HL-60 (cell line): ENCODE measurements around the gene GLTP.

Experiments used
- DNase-seq, 2 experiments: peaks; one replicate each; pipeline ENCODE4 v3.0.0-alpha.2; 2010 to 2020; ENCODE audit warnings: low read depth in 1 of 2, low spot score in 1 of 2
- H3K27ac ChIP-seq: fragments of 250-450 bp; sonication (Bioruptor Pico); replicated peaks from 2 replicates; pipeline ENCODE4 v1.5.1; 2020; ENCODE audit warnings: mild to moderate bottlenecking, moderate library complexity
- H3K27me3 ChIP-seq: fragments of 250-450 bp; sonication (Bioruptor Pico); 2 replicates; pipeline ENCODE4 v1.5.1; 2021; ENCODE audit warnings: mild to moderate bottlenecking, moderate library complexity; ENCODE audit not compliant: insufficient read depth, poor library complexity, severe bottlenecking
- H3K4me3 ChIP-seq: replicated peaks from 2 replicates; pipeline ENCODE4 v1.5.1; 2011; ENCODE audit warnings: mild to moderate bottlenecking, control low read depth, low read length; ENCODE audit not compliant: insufficient read depth
- CTCF ChIP-seq: IDR thresholded peaks from one replicate; pipeline ENCODE4 v1.5.1; 2011; ENCODE audit warnings: low read length, control low read depth, inconsistent platforms; ENCODE audit not compliant: insufficient read depth
- GABPA ChIP-seq: IDR thresholded peaks from 2 replicates; pipeline ENCODE4 v1.6.1; 2012; ENCODE audit warnings: low read depth
- POLR2AphosphoS5 ChIP-seq: IDR thresholded peaks from 2 replicates; pipeline ENCODE4 v1.6.1; 2012; ENCODE audit warnings: low read depth
- REST ChIP-seq: IDR thresholded peaks from 2 replicates; pipeline ENCODE4 v1.6.1; 2012; ENCODE audit warnings: low read depth; ENCODE audit not compliant: insufficient replicate concordance
- SPI1 ChIP-seq: IDR thresholded peaks from 2 replicates; pipeline ENCODE4 v1.6.1; 2012; ENCODE audit warnings: low read depth, mild to moderate bottlenecking, borderline replicate concordance

The GLTP gene

GRCh38 chr12:109896188-109896587 is 15.8 kb upstream of the GLTP start:
- no peak for DNase-seq
- TF ChIP-seq SPI1 (no peak), POLR2AphosphoS5 (no peak), CTCF (no peak), REST (no peak), GABPA (no peak)
- Histone ChIP-seq H3K27me3 (no peaks in the 10 kb centered on the region), H3K4me3 (no peak overlapping the region), H3K27ac (no peak overlapping the region)

GRCh38 chr12:109894939-109895338 is 14.6 kb upstream of the GLTP start:
- no peak overlapping the region for H3K27ac ChIP-seq
- no peak overlapping the region for H3K4me3 ChIP-seq
- TF ChIP-seq SPI1 (no peak), REST (no peak), CTCF (no peak), POLR2AphosphoS5 (no peak), GABPA (no peak)
- no peaks in the 10 kb centered on the region for H3K27me3 ChIP-seq
- no peak for DNase-seq

- no peak overlapping the region for H3K4me3 ChIP-seq
- H3K27ac ChIP-seq, result peak overlapping the region; percentile 21; the same call in 1 of the 2 replicates
- H3K27me3 ChIP-seq, result no peaks in the 10 kb centered on the region
- peak in 1 of 2 experiments; percentile 39 for DNase-seq
- TF ChIP-seq CTCF (no peak), SPI1 (peak; percentile 48; the same call in 1 of the 2 replicates)
Observed at GRCh38 chr12:109893261-109893995, 13.1 kb upstream of the GLTP start.

GRCh38 chr12:109892748-109893147 is 12.4 kb upstream of the GLTP start:
- H3K27me3 ChIP-seq, result no peaks in the 10 kb centered on the region
- H3K27ac ChIP-seq, result no peak overlapping the region
- DNase-seq, result no peak
- no peak overlapping the region for H3K4me3 ChIP-seq
- no peak for TF ChIP-seq SPI1
- TF ChIP-seq POLR2AphosphoS5, result no peak
- TF ChIP-seq GABPA, result no peak
- no peak for TF ChIP-seq REST
- TF ChIP-seq CTCF, result no peak
